ENCODE results near the gene CHRND.

DNA sequence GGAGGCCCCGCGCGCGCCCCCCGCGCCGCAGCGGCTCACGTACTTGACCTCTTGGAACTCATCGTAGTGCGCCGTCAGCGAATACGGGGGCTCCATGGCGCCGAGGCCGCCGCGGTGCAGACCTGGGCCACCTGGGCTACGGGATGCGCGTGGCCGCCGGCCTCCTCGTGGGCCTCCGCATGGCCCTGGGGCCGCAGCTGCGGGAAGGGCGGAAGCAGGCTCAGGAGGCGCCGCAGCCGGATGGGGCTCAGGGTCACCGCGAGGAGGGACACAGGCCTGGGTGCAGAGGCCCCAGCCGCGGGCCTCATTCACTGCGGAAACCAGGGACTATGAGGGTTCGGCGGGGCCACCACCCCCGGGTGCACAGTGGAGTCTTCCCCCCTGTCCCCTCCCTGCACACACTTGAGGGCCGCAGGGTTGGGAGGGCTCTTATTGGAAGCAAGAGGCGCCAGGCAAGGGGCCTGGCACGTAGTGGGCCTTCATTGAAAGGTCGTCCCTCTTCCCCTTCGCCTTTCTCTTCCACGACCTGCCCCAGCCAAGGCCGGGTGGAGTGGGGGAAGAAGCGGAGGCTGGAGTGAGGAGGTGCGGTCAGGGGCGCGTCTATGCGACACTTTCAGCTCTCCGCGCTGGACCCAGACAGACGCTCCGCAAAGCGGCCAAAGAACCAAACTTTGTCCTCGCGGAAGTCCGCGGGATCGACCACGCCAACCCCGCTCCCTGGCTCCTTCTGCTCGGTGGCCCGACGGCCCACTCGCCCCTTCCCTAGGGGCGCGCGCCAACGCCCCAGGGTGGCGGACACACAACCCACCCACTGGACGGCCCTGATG lies 39.2 kb upstream of the CHRND start:
- TF ChIP-seq CTCF (conservative IDR thresholded peaks at IDR 0.05): no peak
- no peak for TF ChIP-seq EZH2 (IDR thresholded peaks at IDR 0.05; ENCODE audit: low read depth)

Measured in PC-9 (cell line).